Aorta (tissue), 5 donors: ENCODE results near the gene FAM163B. TPM values are rescaled to one million over a fixed set of nuclear protein-coding genes. Genes with fewer than 3 reads are reported as not detected.

Experiments used
- ATAC-seq: fragments of 200-7000 bp; cut with Tn5 transposase; one replicate; pipeline ENCODE4 v1.9.1; 2022; ENCODE audit warnings: moderate library complexity; ENCODE audit not compliant: low FRiP score
- DNase-seq, 2 donors: peaks; one replicate each; pipeline ENCODE4 v3.0.0-alpha.2; 2020
- H3K27ac ChIP-seq, 2 donors: one replicate each; pipeline ENCODE4 v1.5.1; 2013; ENCODE audit warnings: low read length in 2 of 2, mild to moderate bottlenecking in 2 of 2, moderate library complexity in 2 of 2, control low read depth in 1 of 2, inconsistent platforms in 1 of 2, low read depth in 1 of 2
- H3K27me3 ChIP-seq, 2 donors: one replicate each; pipeline ENCODE4 v1.6.1; 2013; ENCODE audit warnings: control low read depth in 1 of 2, low read length in 1 of 2, mild to moderate bottlenecking in 1 of 2, moderate library complexity in 1 of 2; ENCODE audit not compliant: insufficient read depth in 2 of 2, control insufficient read depth in 1 of 2
- H3K36me3 ChIP-seq, 2 donors: one replicate each; pipeline ENCODE4 v1.6.1; 2013; ENCODE audit warnings: control low read depth in 1 of 2, low read length in 1 of 2, mild to moderate bottlenecking in 1 of 2; ENCODE audit not compliant: insufficient read depth in 2 of 2, control insufficient read depth in 1 of 2
- H3K4me1 ChIP-seq, 2 donors: one replicate each; pipeline ENCODE4 v1.6.1; 2013; ENCODE audit warnings: low read length in 2 of 2, control low read depth in 1 of 2, mild to moderate bottlenecking in 1 of 2, moderate library complexity in 1 of 2; ENCODE audit not compliant: insufficient read depth in 2 of 2, control insufficient read depth in 1 of 2
- H3K4me3 ChIP-seq, 2 donors: one replicate each; pipeline ENCODE4 v1.5.1; 2013; ENCODE audit warnings: low read length in 2 of 2, control low read depth in 1 of 2, mild to moderate bottlenecking in 1 of 2
- H3K9me3 ChIP-seq: one replicate; pipeline ENCODE4 v1.6.1; 2013; ENCODE audit warnings: mild to moderate bottlenecking, low read length; ENCODE audit not compliant: control insufficient read depth
- WGBS, 2 donors: extraction: QIAGEN DNeasy Blood & Tissue Kit; methylation state at CpG; one replicate each; pipeline ENCODE4 v1.1.7; 2013; 5-methylcytosine and 5-hydroxymethylcytosine counted together
- intact Hi-C, 2 donors: fragments of 100-400 bp; cut with DNase I; formaldehyde crosslinking; loops; one replicate each; pipeline versions ENCODE4 v1.14.2 to v1.15.0; 2022
- polyA plus RNA-seq, 2 donors: library from polyadenylated mRNA; stranded (reverse); fragments of 200-250 nt; gene quantifications; one replicate each; pipeline ENCODE4 v1.2.3, GENCODE V29; 2013
- total RNA-seq, 2 donors: library from RNA; stranded (reverse); fragmentation: NEBNext Ultra II Directional; extraction: Animal tissue kit (Norgen Biotek cat#: 25700); gene quantifications; one replicate each; pipeline ENCODE4 v1.2.1, GENCODE V29; 2021
- donor health status: healthy with polysubstance abuse.
- donor health status: Bipolar disorder and iron deficiency.
- donor health status: DM: no; HTN: no; CAD: no.
- donor health status: DM: no; HTN: no; CAD: no.
- donor health status: DM: yes; HTN: yes; CAD: no.

The FAM163B gene
- total and polyA plus RNA-seq, 4 donors: not detected

DNA sequence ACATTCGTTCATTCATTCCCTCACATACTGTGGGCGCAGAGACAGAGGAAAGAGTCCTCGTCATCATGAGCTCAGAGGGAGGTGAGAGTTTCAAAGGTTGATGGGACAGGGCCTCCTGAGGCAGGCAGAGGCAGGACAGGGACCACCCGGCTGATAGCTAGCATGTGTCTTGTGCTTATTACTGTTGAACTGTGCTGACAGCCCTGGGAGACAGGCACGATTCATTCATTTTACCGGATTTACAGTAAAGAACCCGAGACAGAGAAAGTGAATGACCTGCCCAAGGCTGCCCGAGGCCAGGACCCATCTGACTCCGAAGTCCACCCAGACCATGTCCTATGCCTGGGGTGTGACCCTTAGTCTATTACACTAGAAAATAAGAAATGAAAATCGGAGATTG is 4.9 kb upstream of the FAM163B start:
- H3K27ac ChIP-seq: no peak overlapping the region
- intact Hi-C loops: no loop called here
- 66 to 70% methylated on average over 10 of the region's 10 CpGs for WGBS, 2 donors
- ATAC-seq: no peak
- no peaks in the 10 kb centered on the region for H3K4me1 ChIP-seq
- no peaks in the 10 kb centered on the region for H3K27me3 ChIP-seq
- H3K4me3 ChIP-seq: no peak overlapping the region
- DNase-seq: peak in 1 of 2 donors; percentile 51
- no peaks in the 10 kb centered on the region for H3K9me3 ChIP-seq
- H3K36me3 ChIP-seq: no peaks in the 10 kb centered on the region

DNA sequence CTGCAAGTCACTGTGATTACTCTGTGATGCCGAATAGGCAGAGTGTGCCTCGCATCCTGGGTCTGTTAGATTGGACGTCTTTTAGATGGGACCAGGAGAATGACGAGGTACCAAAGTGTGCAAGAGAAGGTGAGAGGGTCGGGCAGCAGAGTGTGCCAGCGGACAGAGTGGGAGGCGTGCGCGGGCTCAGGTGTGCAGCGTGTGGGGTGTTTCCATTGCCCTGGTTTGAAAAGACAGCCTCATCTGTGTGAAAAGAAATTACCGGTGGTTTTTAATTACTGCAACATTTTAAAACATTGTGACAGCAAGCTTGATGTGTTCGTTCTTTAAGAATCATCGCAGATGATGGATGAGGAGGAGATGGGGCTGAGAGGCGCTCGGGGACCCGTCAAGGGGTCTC is 4.2 kb upstream of the FAM163B start:
- intact Hi-C loops: no loop called here
- 81 to 82% methylated on average over 16 of the region's 16 CpGs for WGBS, 2 donors
- ATAC-seq (no peak), DNase-seq (peak in 1 of 2 donors; percentile 8)
- H3K36me3 ChIP-seq: no peaks in the 10 kb centered on the region
- H3K4me3 ChIP-seq: no peak overlapping the region
- H3K4me1 ChIP-seq: no peaks in the 10 kb centered on the region
- no peaks in the 10 kb centered on the region for H3K9me3 ChIP-seq
- no peaks in the 10 kb centered on the region for H3K27me3 ChIP-seq
- H3K27ac ChIP-seq: no peak overlapping the region

DNA sequence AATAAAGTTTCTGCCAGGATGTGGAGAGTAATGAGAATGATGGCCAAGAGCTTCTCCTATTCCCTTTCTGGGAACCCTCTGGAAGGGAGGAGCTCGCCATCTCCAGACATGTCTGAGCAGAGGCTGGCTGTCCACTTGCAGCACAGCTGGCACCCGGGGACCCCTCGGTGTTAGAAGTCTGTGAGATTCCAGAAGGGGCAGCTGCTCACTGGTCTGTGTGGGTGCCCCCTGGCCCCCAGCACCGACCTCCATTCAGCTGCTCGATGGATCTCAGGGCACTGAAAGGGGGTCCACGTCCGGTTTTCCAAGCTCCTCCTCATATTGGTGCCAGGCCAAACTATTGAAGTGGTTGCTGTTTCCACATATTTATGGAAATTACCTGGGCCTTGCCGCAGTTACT is 3.6 kb upstream of the FAM163B start:
- no peaks in the 10 kb centered on the region for H3K27me3 ChIP-seq
- intact Hi-C loops: no loop called here
- no peak overlapping the region for H3K4me3 ChIP-seq
- ATAC-seq (peak; percentile 23), DNase-seq (peak in 1 of 2 donors; percentile 30)
- H3K36me3 ChIP-seq: no peaks in the 10 kb centered on the region
- WGBS, 2 donors: 78 to 79% methylated on average over 8 of the region's 8 CpGs
- H3K4me1 ChIP-seq: no peaks in the 10 kb centered on the region
- H3K27ac ChIP-seq: no peak overlapping the region
- H3K9me3 ChIP-seq: no peaks in the 10 kb centered on the region

DNA sequence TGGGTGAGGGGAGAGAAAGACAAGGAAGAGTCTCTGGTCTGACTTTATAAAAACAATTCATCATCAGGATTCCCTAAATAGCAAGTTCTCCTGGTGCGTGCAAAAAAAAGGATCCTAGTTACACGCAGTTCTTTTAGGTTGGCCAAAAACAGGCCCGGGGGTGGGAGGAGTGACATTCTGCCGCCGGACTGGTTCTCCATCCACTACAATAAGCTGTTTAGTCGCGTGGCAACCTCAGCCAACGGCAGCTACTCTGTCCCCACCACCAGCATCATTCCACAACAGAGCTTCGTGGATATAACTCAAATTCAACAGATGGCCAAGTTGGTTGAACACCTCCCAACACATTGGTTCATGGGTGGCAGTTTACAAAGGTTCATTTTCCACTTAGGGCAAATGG is 2.9 kb upstream of the FAM163B start:
- Histone ChIP-seq H3K27me3 (no peaks in the 10 kb centered on the region), H3K36me3 (no peaks in the 10 kb centered on the region), H3K4me1 (no peaks in the 10 kb centered on the region), H3K4me3 (no peak overlapping the region), H3K9me3 (no peaks in the 10 kb centered on the region), H3K27ac (no peak overlapping the region)
- WGBS, 2 donors: 76 to 78% methylated on average over 9 of the region's 9 CpGs
- DNase-seq (no peak), ATAC-seq (no peak)
- intact Hi-C loops: no loop called here

DNA sequence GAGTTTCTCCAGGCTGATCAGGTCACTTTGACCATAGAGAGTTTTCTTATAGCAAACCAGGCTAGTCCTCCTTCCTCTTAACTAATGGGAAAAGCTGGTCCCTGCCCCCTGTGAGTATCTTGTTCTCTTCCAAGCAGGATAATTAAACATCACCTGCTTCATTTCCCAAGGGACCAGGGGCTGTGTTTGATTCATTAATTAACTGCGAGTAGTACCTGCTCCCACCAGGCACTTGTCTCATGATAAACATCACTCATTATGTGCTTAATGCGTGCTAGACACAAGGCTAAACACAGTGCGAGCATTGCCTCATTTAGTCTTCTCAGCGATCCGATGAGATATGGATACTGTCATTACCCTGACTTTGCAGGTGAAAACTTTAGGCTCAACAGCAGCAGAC is 1.7 kb upstream of the FAM163B start:
- 80 to 88% methylated on average over 5 of the region's 5 CpGs for WGBS, 2 donors
- H3K4me3 ChIP-seq: no peak overlapping the region
- no peaks in the 10 kb centered on the region for H3K36me3 ChIP-seq
- no peak for DNase-seq
- no peaks in the 10 kb centered on the region for H3K9me3 ChIP-seq
- H3K4me1 ChIP-seq: no peaks in the 10 kb centered on the region
- H3K27me3 ChIP-seq: no peaks in the 10 kb centered on the region
- intact Hi-C loops: no loop called here
- H3K27ac ChIP-seq: no peak overlapping the region
- no peak for ATAC-seq

DNA sequence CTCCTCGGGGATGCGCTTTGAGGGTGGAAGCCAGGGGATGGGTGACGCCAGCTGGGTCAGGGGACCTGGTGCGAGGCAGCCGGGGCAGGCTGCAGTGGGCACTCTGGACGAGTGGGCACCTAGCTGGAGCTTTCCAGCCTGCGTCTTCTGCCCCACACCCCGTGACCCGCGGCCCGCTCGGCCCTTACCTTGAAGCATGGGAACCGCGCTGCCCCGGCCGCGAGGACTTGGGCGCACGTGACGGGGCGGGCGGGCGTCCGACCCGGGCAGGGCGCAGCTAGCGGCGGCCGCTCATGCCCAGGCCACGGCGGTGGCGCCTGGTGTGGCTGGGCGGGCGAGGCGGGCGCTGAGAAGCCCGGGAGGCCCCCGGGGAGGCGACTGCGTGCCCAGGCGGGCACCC is 300 bp downstream of the FAM163B start:
- H3K4me3 ChIP-seq: no peak overlapping the region
- intact Hi-C loops: no loop called here
- H3K27me3 ChIP-seq: no peaks in the 10 kb centered on the region

DNA sequence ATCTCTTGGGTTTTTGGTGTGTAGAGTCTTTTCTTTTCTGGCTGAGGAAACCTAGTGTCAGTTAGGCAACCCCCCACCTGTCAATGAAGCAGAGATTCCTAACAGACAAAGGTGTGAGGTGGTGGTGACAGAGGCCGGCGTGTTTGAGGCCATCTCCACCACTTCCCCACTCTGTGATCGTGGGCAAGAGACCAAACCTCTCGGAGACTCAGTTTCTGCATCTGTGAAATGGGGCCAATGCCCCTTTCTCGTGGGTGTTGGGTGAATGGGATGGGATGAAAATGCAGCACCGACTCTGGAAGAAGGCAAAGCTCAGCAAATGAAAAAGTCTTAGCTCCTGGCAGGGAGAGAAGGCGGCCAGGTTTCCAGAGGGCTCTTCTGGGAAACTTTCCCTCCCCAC is 807 bp downstream of the FAM163B start:
- intact Hi-C loops: no loop called here
- Histone ChIP-seq H3K4me3 (no peak overlapping the region), H3K27ac (no peak overlapping the region), H3K36me3 (no peaks in the 10 kb centered on the region), H3K4me1 (no peaks in the 10 kb centered on the region), H3K27me3 (no peaks in the 10 kb centered on the region), H3K9me3 (no peaks in the 10 kb centered on the region)
- ATAC-seq: no peak
- WGBS, 2 donors: 75 to 78% methylated on average over 7 of the region's 7 CpGs
- DNase-seq: no peak

More for the DNA sequence above, 300 bp downstream of the FAM163B start:
- DNase-seq (peak in 1 of 2 donors; percentile 70), ATAC-seq (no peak)
- WGBS, 2 donors: 8 to 10% methylated on average over 27 to 41 of the region's 41 CpGs
- Histone ChIP-seq H3K4me1 (no peaks in the 10 kb centered on the region), H3K27ac (no peak overlapping the region), H3K9me3 (no peaks in the 10 kb centered on the region), H3K36me3 (no peaks in the 10 kb centered on the region)

DNA sequence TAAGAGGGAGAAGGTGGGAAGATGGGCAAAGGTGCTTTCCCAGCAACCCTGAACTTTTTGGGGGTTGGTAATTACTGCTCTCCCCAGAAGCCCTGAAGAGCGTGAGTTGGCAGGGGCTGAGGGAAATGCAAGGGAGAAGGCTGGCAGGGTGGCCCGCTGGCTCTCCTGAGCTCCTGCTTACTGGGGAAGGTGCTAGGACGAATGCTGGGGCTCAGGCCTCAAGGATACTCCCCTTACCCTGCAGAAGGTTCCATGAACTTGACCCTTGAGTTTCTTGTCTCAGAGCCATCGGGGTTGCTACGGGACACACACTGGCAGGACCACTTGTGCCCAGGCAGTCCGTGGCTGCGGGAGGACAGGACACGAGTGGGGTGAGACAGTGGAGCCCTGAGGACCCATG is 1.2 kb downstream of the FAM163B start:
- ATAC-seq (no peak), DNase-seq (peak in 1 of 2 donors; percentile 25)
- no peaks in the 10 kb centered on the region for H3K36me3 ChIP-seq
- H3K9me3 ChIP-seq: no peaks in the 10 kb centered on the region
- no peak overlapping the region for H3K4me3 ChIP-seq
- H3K27ac ChIP-seq: no peak overlapping the region
- 71% methylated on average over 8 of the region's 8 CpGs for WGBS, 2 donors
- no peaks in the 10 kb centered on the region for H3K4me1 ChIP-seq
- H3K27me3 ChIP-seq: no peaks in the 10 kb centered on the region
- intact Hi-C loops: no loop called here

DNA sequence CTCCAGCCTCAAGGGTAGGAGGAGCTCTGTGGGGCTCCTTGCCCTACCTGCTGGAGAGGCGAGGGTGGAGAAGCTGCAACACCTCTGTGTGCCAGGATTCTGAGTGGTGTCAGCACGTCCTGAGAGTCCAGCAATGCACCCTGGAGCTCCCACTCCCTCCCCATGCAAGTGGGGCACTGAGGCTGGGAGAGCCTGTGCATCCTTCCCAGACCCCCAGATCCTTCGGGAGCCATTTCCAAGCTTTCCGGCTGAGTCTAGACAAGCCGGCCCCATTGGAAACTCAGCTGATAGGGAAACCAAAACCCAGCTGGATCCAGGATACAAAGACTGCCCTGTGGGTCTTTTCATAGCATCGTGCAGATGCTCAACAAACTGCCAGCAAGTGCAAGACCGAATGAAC is 1.8 kb downstream of the FAM163B start:
- no peak overlapping the region for H3K27ac ChIP-seq
- intact Hi-C loops: no loop called here

More for the DNA sequence above, 1.8 kb downstream of the FAM163B start:
- no peaks in the 10 kb centered on the region for H3K27me3 ChIP-seq
- H3K4me3 ChIP-seq: no peak overlapping the region
- no peaks in the 10 kb centered on the region for H3K4me1 ChIP-seq
- WGBS, 2 donors: 39 to 45% methylated on average over 7 of the region's 7 CpGs
- DNase-seq (peak in 1 of 2 donors; percentile 40), ATAC-seq (no peak)
- H3K36me3 ChIP-seq: no peaks in the 10 kb centered on the region
- H3K9me3 ChIP-seq: no peaks in the 10 kb centered on the region
